HAP-1 (cell line): ENCODE results near the gene SLC27A5.

Experiments used
- DNase-seq, 2 experiments: peaks; one replicate each; pipeline ENCODE4 v3.0.0-alpha.2; 2016 to 2020; ENCODE audit warnings: low spot score in 2 of 2
- H3K27me3 ChIP-seq: fragments of 250-450 bp; sonication (Bioruptor Pico); 2 replicates; pipeline ENCODE4 v1.5.1; 2020; ENCODE audit warnings: low read depth, mild to moderate bottlenecking, moderate library complexity
- H3K36me3 ChIP-seq: fragments of 250-450 bp; sonication (Bioruptor Pico); replicated peaks from 2 replicates; pipeline ENCODE4 v1.5.1; 2020; ENCODE audit warnings: mild to moderate bottlenecking
- H3K4me1 ChIP-seq: fragments of 250-450 bp; sonication (Bioruptor Pico); 2 replicates; pipeline ENCODE4 v1.5.1; 2020; ENCODE audit warnings: mild to moderate bottlenecking
- H3K4me3 ChIP-seq: fragments of 250-450 bp; sonication (Bioruptor Pico); 2 replicates; pipeline ENCODE4 v1.5.1; 2020; ENCODE audit warnings: mild to moderate bottlenecking, moderate library complexity
- H3K9me3 ChIP-seq: fragments of 250-450 bp; sonication (Bioruptor Pico); 2 replicates; pipeline ENCODE4 v1.5.1; 2020; ENCODE audit warnings: mild to moderate bottlenecking, moderate library complexity
- in situ Hi-C: fragments of 300-500 bp; cut with MboI; formaldehyde crosslinking; loops from 3 replicates; pipeline ENCODE4 v1.14.3; 2020; ENCODE audit warnings: low sequenced_read_pairs, inconsistent platforms, mixed read lengths

Gene SLC27A5

DNA sequence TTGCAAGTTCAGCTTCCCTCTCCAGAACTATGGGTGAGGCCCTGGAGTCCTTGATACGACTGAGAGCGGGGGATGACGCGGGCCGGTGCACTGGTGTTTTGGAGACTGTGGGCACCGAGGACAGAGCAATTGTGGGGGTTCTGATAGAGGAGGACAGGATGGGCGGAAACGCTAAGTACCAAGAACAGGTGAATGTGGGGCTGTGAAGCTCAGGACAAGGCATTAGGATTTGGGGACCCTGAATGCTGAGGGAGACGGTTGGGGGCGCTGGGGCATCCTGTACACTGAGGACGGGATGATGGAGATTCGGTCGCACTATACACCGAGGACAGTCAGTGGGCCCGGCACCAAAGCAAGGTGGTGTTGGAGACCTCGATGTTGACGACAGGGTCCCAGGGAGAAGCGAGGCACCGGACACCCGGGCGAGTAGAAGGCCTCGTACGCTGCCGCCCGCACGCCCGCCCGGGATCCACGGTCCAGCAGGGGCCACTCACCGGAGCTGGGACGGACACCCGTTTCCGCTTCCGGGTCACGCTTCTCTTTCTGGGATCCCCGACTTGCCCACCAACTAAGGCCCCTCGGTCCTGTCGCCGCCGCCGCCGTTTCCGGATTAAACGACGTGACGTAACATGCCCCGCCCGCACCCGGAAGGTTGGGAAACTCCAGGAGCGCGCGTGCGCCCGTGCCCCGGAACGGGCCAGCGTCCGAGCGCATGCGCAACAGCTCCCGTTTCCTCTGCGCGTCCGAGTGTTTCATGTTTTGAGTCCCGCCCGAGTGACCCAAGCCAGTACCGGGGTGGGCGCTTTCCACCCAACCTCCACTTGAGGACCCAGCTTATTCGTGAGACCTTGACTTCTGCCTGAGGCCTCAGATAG lies 42.9 kb upstream of the SLC27A5 start, which contains the start of gene CHMP2A:
Gene CHMP2A (minus strand): TSS at position 612 of the 875 bp plus-strand sequence. CDS start 893 bp downstream, outside the sequence.
- in situ Hi-C loops: no loop called here
- Histone ChIP-seq H3K36me3 (peaks cover 53% of the 10 kb centered on the region), H3K27me3 (no peaks in the 10 kb centered on the region), H3K9me3 (no peaks in the 10 kb centered on the region), H3K4me1 (peaks cover 13% of the 10 kb centered on the region), H3K4me3 (peak within 1 kb of the TSS; percentile 60)
- DNase-seq: peak; percentile 92 to 99

DNA sequence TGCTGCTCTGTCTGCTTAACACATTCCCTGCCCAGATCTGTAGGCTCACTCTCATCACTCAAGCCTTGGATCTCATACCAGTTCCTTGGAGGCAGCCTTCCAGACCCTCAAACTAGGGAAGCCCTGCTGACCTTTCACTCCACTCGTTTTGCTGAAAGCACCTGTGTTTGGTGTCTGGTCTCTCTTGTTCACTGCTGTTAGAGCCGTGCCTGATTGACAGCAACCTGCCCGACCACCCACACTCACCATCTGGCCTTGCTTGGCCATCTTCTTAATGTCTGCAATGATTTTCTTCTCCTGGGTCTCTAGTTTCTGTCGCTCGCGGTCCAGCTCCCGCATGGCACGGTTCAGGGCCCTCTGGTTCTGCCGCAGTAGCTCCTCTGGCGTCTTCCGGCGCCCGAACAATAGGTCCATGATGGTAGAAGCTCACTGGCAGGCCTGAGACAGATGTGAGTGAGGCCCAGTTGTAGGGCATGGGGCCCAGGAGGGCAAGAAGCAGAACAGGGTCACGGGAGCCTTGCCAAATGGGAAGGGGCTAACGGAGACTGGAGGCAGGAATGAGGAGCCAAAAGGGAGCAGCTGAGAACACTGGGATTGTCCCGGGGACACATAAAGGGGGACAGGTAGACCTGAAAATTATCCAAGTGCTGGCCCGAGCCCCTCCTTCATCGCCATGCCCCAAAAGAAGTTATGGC lies 42.2 kb upstream of the SLC27A5 start:
- in situ Hi-C loops: no loop called here
- Histone ChIP-seq H3K4me3 (peak overlapping the region; percentile 60), H3K27me3 (no peaks in the 10 kb centered on the region), H3K4me1 (peaks cover 10% of the 10 kb centered on the region; the same call in 1 of the 2 replicates), H3K36me3 (peaks cover 61% of the 10 kb centered on the region), H3K9me3 (no peaks in the 10 kb centered on the region)
- DNase-seq: peak in 1 of 2 experiments; percentile 49

DNA sequence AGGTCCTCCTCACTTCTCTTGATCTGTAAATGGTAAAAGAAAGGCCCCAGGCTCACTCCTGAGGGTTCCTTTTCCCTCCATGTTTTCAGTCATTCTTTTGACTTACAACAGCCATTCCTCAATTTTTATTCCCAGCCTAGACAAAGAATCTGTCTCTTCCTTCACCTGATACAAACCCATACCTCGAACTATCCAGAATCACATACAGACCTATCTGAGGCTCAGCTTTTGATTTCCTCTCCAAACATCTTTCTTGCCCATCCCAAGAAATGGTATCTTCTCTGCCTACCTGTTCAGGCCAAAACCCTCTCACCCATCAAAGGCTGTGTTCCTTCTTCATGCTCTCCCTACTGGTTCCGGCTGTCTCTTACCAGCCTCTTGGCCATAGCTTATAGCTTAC lies 40.9 kb upstream of the SLC27A5 start:
- Histone ChIP-seq H3K9me3 (no peaks in the 10 kb centered on the region), H3K4me1 (peaks cover 10% of the 10 kb centered on the region; the same call in 1 of the 2 replicates), H3K27me3 (no peaks in the 10 kb centered on the region), H3K4me3 (no peak overlapping the region), H3K36me3 (peaks cover 70% of the 10 kb centered on the region)
- no peak for DNase-seq
- in situ Hi-C loops: no loop called here

- Histone ChIP-seq H3K27me3 (no peaks in the 10 kb centered on the region), H3K36me3 (peaks cover 73% of the 10 kb centered on the region), H3K4me1 (peaks cover 10% of the 10 kb centered on the region; the same call in 1 of the 2 replicates), H3K4me3 (no peak overlapping the region), H3K9me3 (no peaks in the 10 kb centered on the region)
- in situ Hi-C loops: no loop called here
- peak in 1 of 2 experiments; percentile 9 for DNase-seq
These were observed 40.0 kb upstream of the SLC27A5 start for GRCh38 chr19:58551577-58552471.

- in situ Hi-C loops: no loop called here
- H3K4me3 ChIP-seq: no peak overlapping the region
- H3K9me3 ChIP-seq: no peaks in the 10 kb centered on the region
- no peak for DNase-seq
- peaks cover 73% of the 10 kb centered on the region for H3K36me3 ChIP-seq
- peaks cover 15% of the 10 kb centered on the region for H3K4me1 ChIP-seq
- no peaks in the 10 kb centered on the region for H3K27me3 ChIP-seq
These were observed 39.3 kb upstream of the SLC27A5 start for GRCh38 chr19:58551123-58551497.

- in situ Hi-C loops: no loop called here
- no peak for DNase-seq
- H3K36me3 ChIP-seq: peaks cover 75% of the 10 kb centered on the region
These were observed 38.8 kb upstream of the SLC27A5 start for GRCh38 chr19:58550362-58551122.

GRCh38 chr19:58549664-58550361 lies 38.0 kb upstream of the SLC27A5 start:
- Histone ChIP-seq H3K4me1 (peaks cover 13% of the 10 kb centered on the region), H3K9me3 (no peaks in the 10 kb centered on the region), H3K4me3 (no peak overlapping the region), H3K27me3 (no peaks in the 10 kb centered on the region), H3K36me3 (peaks cover 77% of the 10 kb centered on the region)
- DNase-seq: no peak
- in situ Hi-C loops: no loop called here

More at GRCh38 chr19:58550362-58551122, 38.8 kb upstream of the SLC27A5 start:
- peaks cover 17% of the 10 kb centered on the region for H3K4me1 ChIP-seq
- H3K9me3 ChIP-seq: no peaks in the 10 kb centered on the region
- no peaks in the 10 kb centered on the region for H3K27me3 ChIP-seq
- H3K4me3 ChIP-seq: no peak overlapping the region

DNA sequence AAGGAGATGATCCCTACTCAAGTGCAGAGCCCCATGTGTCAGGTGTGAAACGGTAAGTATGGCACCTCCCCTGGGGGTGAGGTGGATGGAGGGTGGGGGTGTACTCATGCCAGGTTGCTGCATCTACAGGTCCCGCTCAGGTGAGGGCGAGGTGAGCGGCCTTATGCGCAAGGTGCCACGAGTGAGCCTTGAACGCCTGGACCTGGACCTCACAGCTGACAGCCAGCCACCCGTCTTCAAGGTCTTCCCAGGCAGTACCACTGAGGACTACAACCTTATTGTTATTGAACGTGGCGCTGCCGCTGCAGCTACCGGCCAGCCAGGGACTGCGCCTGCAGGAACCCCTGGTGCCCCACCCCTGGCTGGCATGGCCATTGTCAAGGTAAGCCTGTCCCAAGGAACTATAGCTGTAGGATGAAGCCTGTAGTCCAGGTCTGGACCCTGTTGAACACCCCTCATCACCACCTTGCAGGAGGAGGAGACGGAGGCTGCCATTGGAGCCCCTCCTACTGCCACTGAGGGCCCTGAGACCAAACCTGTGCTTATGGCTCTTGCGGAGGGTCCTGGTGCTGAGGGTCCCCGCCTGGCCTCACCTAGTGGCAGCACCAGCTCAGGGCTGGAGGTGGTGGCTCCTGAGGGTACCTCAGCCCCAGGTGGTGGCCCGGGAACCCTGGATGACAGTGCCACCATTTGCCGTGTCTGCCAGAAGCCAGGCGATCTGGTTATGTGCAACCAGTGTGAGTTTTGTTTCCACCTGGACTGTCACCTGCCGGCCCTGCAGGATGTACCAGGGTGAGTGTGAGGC lies 37.3 kb upstream of the SLC27A5 start:
- Histone ChIP-seq H3K36me3 (peaks cover 77% of the 10 kb centered on the region), H3K9me3 (no peaks in the 10 kb centered on the region), H3K4me3 (no peak overlapping the region), H3K27me3 (no peaks in the 10 kb centered on the region), H3K4me1 (peaks cover 13% of the 10 kb centered on the region)
- no peak for DNase-seq
- in situ Hi-C loops: no loop called here

- H3K27me3 ChIP-seq: no peaks in the 10 kb centered on the region
- no peak for DNase-seq
- no peak overlapping the region for H3K4me3 ChIP-seq
- peaks cover 73% of the 10 kb centered on the region for H3K36me3 ChIP-seq
- peaks cover 12% of the 10 kb centered on the region for H3K4me1 ChIP-seq
- H3K9me3 ChIP-seq: no peaks in the 10 kb centered on the region
- in situ Hi-C loops: no loop called here
These were observed 35.8 kb upstream of the SLC27A5 start for GRCh38 chr19:58547323-58548312.

DNA sequence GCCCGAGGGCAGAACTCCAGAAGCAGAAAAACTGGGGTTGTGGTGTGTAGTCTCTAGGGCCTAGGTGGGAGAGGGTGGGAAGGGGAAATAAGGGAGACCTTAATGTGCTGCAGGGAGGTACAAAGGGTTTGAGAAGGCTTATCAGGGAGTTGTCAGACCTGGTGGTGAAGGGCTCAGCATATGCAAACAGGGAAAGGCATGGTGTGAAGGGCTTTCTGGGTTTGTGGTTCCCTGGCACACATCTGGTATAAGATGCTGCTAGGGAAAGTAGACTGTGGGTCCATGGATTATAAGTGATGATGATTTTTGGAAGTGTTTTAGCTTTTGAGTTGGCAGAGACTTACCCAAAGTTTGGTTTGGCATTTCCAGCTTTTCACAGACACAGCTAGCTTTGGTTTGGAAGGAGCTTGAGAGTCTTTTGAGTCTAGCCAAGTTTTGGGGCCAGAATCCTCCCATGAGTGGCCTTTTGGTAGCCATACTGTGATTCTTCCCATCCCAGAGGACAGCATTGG lies 34.3 kb upstream of the SLC27A5 start:
- DNase-seq: peak in 1 of 2 experiments; percentile 8
- H3K4me1 ChIP-seq: peaks cover 12% of the 10 kb centered on the region

More for the DNA sequence above, 34.3 kb upstream of the SLC27A5 start:
- H3K27me3 ChIP-seq: no peaks in the 10 kb centered on the region
- H3K9me3 ChIP-seq: no peaks in the 10 kb centered on the region
- H3K4me3 ChIP-seq: peak overlapping the region; percentile 67
- in situ Hi-C loops: no loop called here
- peaks cover 59% of the 10 kb centered on the region for H3K36me3 ChIP-seq
